Measurements from ENCODE around the gene IFT22. TPM values are rescaled to one million over a fixed set of nuclear protein-coding genes. Genes with fewer than 3 reads are reported as not detected.

The IFT22 gene
- total and polyA plus RNA-seq, 7 donors, result 7.6 to 38.5 (median 30.7) TPM

- no peak overlapping the region for H3K4me3 ChIP-seq
These were observed 44.3 kb upstream of the IFT22 start for GRCh38 chr7:101365956-101366355.

GRCh38 chr7:101363734-101364374 is 42.2 kb upstream of the IFT22 start:
- intact Hi-C loops (cut with DNase I), result no loop called here
- H3K27ac ChIP-seq, result no peak overlapping the region
- 2% methylated on average over 52 of the region's 52 CpGs for WGBS, 2 donors
- peak overlapping the region; percentile 9 to 58 (median 47) for H3K4me3 ChIP-seq
- peaks cover 0 to 68% (median 44%) of the 10 kb centered on the region in 3 donors for H3K27me3 ChIP-seq
- TF ChIP-seq, protein P1, sequence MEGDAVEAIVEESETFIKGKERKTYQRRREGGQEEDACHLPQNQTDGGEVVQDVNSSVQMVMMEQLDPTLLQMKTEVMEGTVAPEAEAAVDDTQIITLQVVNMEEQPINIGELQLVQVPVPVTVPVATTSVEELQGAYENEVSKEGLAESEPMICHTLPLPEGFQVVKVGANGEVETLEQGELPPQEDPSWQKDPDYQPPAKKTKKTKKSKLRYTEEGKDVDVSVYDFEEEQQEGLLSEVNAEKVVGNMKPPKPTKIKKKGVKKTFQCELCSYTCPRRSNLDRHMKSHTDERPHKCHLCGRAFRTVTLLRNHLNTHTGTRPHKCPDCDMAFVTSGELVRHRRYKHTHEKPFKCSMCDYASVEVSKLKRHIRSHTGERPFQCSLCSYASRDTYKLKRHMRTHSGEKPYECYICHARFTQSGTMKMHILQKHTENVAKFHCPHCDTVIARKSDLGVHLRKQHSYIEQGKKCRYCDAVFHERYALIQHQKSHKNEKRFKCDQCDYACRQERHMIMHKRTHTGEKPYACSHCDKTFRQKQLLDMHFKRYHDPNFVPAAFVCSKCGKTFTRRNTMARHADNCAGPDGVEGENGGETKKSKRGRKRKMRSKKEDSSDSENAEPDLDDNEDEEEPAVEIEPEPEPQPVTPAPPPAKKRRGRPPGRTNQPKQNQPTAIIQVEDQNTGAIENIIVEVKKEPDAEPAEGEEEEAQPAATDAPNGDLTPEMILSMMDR (IDR thresholded peaks at IDR 0.05), result peak; percentile 41 to 90 (median 61)
- no peak for TF ChIP-seq POLR2A (IDR thresholded peaks at IDR 0.05)
- H3K36me3 ChIP-seq, result no peaks in the 10 kb centered on the region
- peaks cover 0 to 20% (median 19%) of the 10 kb centered on the region in 4 donors for H3K4me1 ChIP-seq
- DNase-seq, result peak; percentile 73
- no peaks in the 10 kb centered on the region for H3K9me3 ChIP-seq

More at GRCh38 chr7:101365956-101366355, 44.3 kb upstream of the IFT22 start:
- intact Hi-C loops (cut with DNase I), result no loop called here
- Histone ChIP-seq H3K36me3 (no peaks in the 10 kb centered on the region), H3K27ac (no peak overlapping the region), H3K27me3 (peaks cover 0 to 75% (median 46%) of the 10 kb centered on the region in 3 donors), H3K4me1 (peaks cover 0 to 20% (median 19%) of the 10 kb centered on the region in 4 donors), H3K9me3 (no peaks in the 10 kb centered on the region)
- 95 to 96% methylated on average over 2 of the region's 2 CpGs for WGBS, 2 donors
- no peak for DNase-seq
- no peak for TF ChIP-seq POLR2A (IDR thresholded peaks at IDR 0.05)
- TF ChIP-seq EP300 (IDR thresholded peaks at IDR 0.05), result no peak
- TF ChIP-seq, protein P1 (IDR thresholded peaks at IDR 0.05), result no peak
- no peak for TF ChIP-seq POLR2AphosphoS5 (IDR thresholded peaks at IDR 0.05)

- 2 to 3% methylated on average over 46 of the region's 46 CpGs for WGBS, 2 donors
- TF ChIP-seq EP300 (IDR thresholded peaks at IDR 0.05) (no peak), POLR2A (IDR thresholded peaks at IDR 0.05) (no peak), POLR2AphosphoS5 (IDR thresholded peaks at IDR 0.05) (no peak)
- TF ChIP-seq, protein P1 (IDR thresholded peaks at IDR 0.05), result no peak
- Histone ChIP-seq H3K4me3 (peak overlapping the region; percentile 9 to 58 (median 47)), H3K9me3 (no peaks in the 10 kb centered on the region), H3K27ac (no peak overlapping the region), H3K27me3 (peaks cover 0 to 63% (median 44%) of the 10 kb centered on the region in 3 donors), H3K4me1 (peaks cover 0 to 20% (median 19%) of the 10 kb centered on the region in 4 donors), H3K36me3 (no peaks in the 10 kb centered on the region)
- DNase-seq, result no peak
- intact Hi-C loops (cut with DNase I), result no loop called here
These were observed 41.7 kb upstream of the IFT22 start for GRCh38 chr7:101363196-101363733.

- no peak for DNase-seq
- Histone ChIP-seq H3K4me3 (peak within 1 kb of the TSS; percentile 9 to 58 (median 47)), H3K36me3 (no peaks in the 10 kb centered on the region), H3K27me3 (peaks cover 0 to 56% (median 44%) of the 10 kb centered on the region in 3 donors), H3K9me3 (no peaks in the 10 kb centered on the region), H3K4me1 (peaks cover 0 to 20% (median 19%) of the 10 kb centered on the region in 4 donors), H3K27ac (no peak within 1 kb of the TSS)
- intact Hi-C loops (cut with DNase I), result no loop called here
- TF ChIP-seq EP300 (IDR thresholded peaks at IDR 0.05) (no peak), POLR2AphosphoS5 (IDR thresholded peaks at IDR 0.05) (no peak), POLR2A (IDR thresholded peaks at IDR 0.05) (no peak)
- TF ChIP-seq, protein P1 (IDR thresholded peaks at IDR 0.05), result no peak
- WGBS, 2 donors, result 12 to 17% methylated on average over 76 of the region's 76 CpGs
These were observed 41.0 kb upstream of the IFT22 start, which contains the start of gene COL26A1 for GRCh38 chr7:101362334-101363195. COL26A1 (plus strand) TSS chr7:101362875; CDS start chr7:101363033, 158 bp downstream.

All from sigmoid colon (tissue), 7 donors.